ENCODE results near the gene FCRLA. TPM values are rescaled to one million over a fixed set of nuclear protein-coding genes. Genes with fewer than 3 reads are reported as not detected.

FCRLA gene
- polyA plus RNA-seq, 2 donors, result 0.02 to 0.29 TPM

GRCh38 chr1:161730050-161730564 lies 23.1 kb downstream of the FCRLA start:
- H3K4me3 ChIP-seq (ENCODE audit: low read depth in 1 of 2, low read length in 2 of 2), result no peak overlapping the region
- H3K27me3 ChIP-seq (ENCODE audit: control insufficient read depth in 1 of 2, insufficient read depth in 2 of 2, low read length in 2 of 2), result no peaks in the 10 kb centered on the region
- H3K36me3 ChIP-seq (ENCODE audit: control insufficient read depth in 2 of 2, insufficient read depth in 2 of 2, low read length in 1 of 2), result no peaks in the 10 kb centered on the region
- 59 to 60% methylated on average over 6 of the region's 6 CpGs for WGBS, 2 donors
- peaks cover 3 to 4% of the 10 kb centered on the region in 2 donors for H3K4me1 ChIP-seq (ENCODE audit: control insufficient read depth in 2 of 2, insufficient read depth in 2 of 2, low read length in 1 of 2)
- no peaks in the 10 kb centered on the region for H3K9me3 ChIP-seq (ENCODE audit: control insufficient read depth in 2 of 2, insufficient read depth in 1 of 2, low read depth in 1 of 2, low read length in 1 of 2)
- no peak overlapping the region for H3K27ac ChIP-seq (ENCODE audit: low read depth in 2 of 2, low read length in 1 of 2)

GRCh38 chr1:161731241-161731640 lies 24.2 kb downstream of the FCRLA start:
- H3K4me1 ChIP-seq (ENCODE audit: control insufficient read depth in 2 of 2, insufficient read depth in 2 of 2, low read length in 1 of 2), result no peaks in the 10 kb centered on the region
- no peaks in the 10 kb centered on the region for H3K9me3 ChIP-seq (ENCODE audit: control insufficient read depth in 2 of 2, insufficient read depth in 1 of 2, low read depth in 1 of 2, low read length in 1 of 2)
- WGBS, 2 donors, result 78 to 82% methylated on average over 6 of the region's 6 CpGs
- no peak overlapping the region for H3K4me3 ChIP-seq (ENCODE audit: low read depth in 1 of 2, low read length in 2 of 2)
- no peaks in the 10 kb centered on the region for H3K27me3 ChIP-seq (ENCODE audit: control insufficient read depth in 1 of 2, insufficient read depth in 2 of 2, low read length in 2 of 2)
- H3K36me3 ChIP-seq (ENCODE audit: control insufficient read depth in 2 of 2, insufficient read depth in 2 of 2, low read length in 1 of 2), result no peaks in the 10 kb centered on the region
- H3K27ac ChIP-seq (ENCODE audit: low read depth in 2 of 2, low read length in 1 of 2), result no peak overlapping the region

DNA sequence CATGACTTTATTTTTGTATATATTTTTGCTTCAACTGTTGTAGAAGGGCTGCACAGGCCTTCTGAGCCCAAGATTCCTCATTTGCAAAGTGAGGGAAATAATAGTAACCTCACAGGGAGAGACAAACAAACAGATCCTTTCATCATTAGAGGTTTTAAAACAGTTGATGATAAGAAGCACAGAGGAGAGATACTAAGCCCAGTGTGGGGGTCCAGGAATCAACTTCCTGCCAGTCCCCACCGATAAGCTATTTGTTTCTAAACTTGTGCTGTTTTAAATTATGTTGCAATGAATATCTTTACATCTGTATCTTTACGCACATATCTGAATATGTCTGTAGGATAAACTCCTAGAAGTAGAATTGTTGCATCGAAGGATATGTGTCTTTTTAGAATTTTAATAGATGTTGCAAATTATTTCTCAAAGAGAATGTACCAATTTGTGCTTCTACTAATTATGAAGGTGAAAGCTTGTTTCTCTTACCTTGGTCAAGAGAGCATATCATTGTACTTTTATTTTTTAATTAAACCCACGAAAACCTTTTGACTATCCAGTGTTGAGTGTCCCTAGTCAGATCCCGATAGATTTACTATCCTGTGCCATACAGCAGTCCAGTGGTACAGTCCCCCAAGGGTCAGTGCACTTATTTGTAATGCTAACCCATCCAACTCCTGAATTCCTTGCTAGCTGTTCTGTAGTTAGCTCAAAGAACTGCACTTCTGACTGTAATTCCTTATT lies 25.1 kb downstream of the FCRLA start:
- 76 to 85% methylated on average over 5 of the region's 5 CpGs for WGBS, 2 donors
- Histone ChIP-seq H3K4me1 (ENCODE audit: control insufficient read depth in 2 of 2, insufficient read depth in 2 of 2, low read length in 1 of 2) (no peaks in the 10 kb centered on the region), H3K27me3 (ENCODE audit: control insufficient read depth in 1 of 2, insufficient read depth in 2 of 2, low read length in 2 of 2) (no peaks in the 10 kb centered on the region), H3K4me3 (ENCODE audit: low read depth in 1 of 2, low read length in 2 of 2) (no peak overlapping the region), H3K27ac (ENCODE audit: low read depth in 2 of 2, low read length in 1 of 2) (no peak overlapping the region), H3K36me3 (ENCODE audit: control insufficient read depth in 2 of 2, insufficient read depth in 2 of 2, low read length in 1 of 2) (no peaks in the 10 kb centered on the region), H3K9me3 (ENCODE audit: control insufficient read depth in 2 of 2, insufficient read depth in 1 of 2, low read depth in 1 of 2, low read length in 1 of 2) (no peaks in the 10 kb centered on the region)

DNA sequence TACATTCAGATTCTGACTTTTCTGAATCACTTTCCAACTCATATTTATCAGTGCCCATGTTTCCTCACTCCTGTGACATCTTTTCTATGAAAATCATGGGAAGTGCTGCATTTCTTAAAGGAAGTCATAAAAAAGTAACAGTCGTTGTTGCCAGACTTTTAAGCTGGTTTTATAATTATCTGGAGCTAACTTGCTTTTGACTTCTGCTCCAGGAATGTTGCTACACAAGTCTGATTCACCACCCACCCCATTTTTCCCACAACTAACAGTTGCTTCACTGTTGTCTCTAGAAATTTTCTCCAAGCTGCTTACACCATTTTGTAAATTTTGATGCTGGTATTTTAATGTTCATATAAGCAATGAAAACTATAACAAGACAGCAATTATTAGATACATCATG lies 26.5 kb downstream of the FCRLA start:
- no peaks in the 10 kb centered on the region for H3K27me3 ChIP-seq (ENCODE audit: control insufficient read depth in 1 of 2, insufficient read depth in 2 of 2, low read length in 2 of 2)
- H3K4me3 ChIP-seq (ENCODE audit: low read depth in 1 of 2, low read length in 2 of 2), result no peak overlapping the region
- H3K9me3 ChIP-seq (ENCODE audit: control insufficient read depth in 2 of 2, insufficient read depth in 1 of 2, low read depth in 1 of 2, low read length in 1 of 2), result no peaks in the 10 kb centered on the region
- no peaks in the 10 kb centered on the region for H3K36me3 ChIP-seq (ENCODE audit: control insufficient read depth in 2 of 2, insufficient read depth in 2 of 2, low read length in 1 of 2)
- no peak overlapping the region for H3K27ac ChIP-seq (ENCODE audit: low read depth in 2 of 2, low read length in 1 of 2)
- WGBS, 2 donors, result 9 to 17% methylated on average over 1 of the region's 1 CpG
- H3K4me1 ChIP-seq (ENCODE audit: control insufficient read depth in 2 of 2, insufficient read depth in 2 of 2, low read length in 1 of 2), result no peaks in the 10 kb centered on the region

DNA sequence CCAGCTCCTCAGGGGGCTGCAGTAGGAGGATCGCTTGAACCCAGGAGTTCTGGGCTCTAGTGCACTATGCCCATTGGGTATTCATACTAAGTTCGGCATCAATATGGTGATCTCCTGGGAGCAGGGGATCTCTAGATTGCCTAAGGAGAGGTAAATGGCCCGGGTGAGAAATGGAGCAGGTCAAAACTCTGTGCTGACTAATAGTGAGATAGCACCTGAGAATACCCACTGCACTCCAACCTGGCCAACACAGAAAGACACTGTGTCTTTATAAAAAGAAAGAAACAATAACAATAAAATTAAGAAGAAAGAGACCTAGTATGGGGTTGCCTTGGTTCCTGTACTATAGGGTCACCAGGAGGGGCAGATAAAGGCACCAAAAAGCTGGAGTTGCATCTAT lies 28.8 kb downstream of the FCRLA start:
- no peak overlapping the region for H3K4me3 ChIP-seq (ENCODE audit: low read depth in 1 of 2, low read length in 2 of 2)
- no peaks in the 10 kb centered on the region for H3K27me3 ChIP-seq (ENCODE audit: control insufficient read depth in 1 of 2, insufficient read depth in 2 of 2, low read length in 2 of 2)
- H3K4me1 ChIP-seq (ENCODE audit: control insufficient read depth in 2 of 2, insufficient read depth in 2 of 2, low read length in 1 of 2), result no peaks in the 10 kb centered on the region
- H3K9me3 ChIP-seq (ENCODE audit: control insufficient read depth in 2 of 2, insufficient read depth in 1 of 2, low read depth in 1 of 2, low read length in 1 of 2), result no peaks in the 10 kb centered on the region
- no peaks in the 10 kb centered on the region for H3K36me3 ChIP-seq (ENCODE audit: control insufficient read depth in 2 of 2, insufficient read depth in 2 of 2, low read length in 1 of 2)
- WGBS, 2 donors, result 87 to 92% methylated on average over 3 of the region's 3 CpGs
- H3K27ac ChIP-seq (ENCODE audit: low read depth in 2 of 2, low read length in 1 of 2), result no peak overlapping the region

DNA sequence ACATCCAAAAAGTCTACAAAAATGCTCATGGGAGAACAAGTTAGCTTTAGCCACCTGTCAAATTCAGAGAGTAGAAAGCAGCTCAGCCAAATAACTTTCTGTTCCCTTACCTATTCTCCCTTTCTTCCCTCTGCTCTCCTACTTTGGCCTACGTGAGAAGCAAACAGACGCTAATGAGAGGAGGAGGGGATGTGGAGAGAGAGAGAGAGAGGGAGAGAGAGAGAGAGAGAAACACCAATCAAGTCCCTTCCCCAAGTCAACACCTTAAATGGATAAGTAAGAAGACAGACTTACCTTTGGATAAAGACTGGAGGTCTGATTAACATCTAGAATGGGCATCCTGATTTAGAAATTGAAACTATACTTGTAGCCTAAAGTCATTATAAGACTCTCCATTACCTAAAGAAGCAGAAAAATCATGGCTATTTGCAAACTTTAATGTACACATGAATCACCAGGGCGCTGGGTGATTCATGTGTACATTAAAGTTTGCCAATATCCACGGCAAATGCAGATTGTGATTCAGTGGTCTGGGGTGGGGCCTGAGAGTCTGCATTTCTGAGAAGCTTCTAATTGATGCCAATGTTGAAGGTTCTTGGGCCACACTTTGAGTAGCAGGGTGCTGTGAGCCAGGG lies 29.4 kb downstream of the FCRLA start:
- H3K4me3 ChIP-seq (ENCODE audit: low read depth in 1 of 2, low read length in 2 of 2), result no peak overlapping the region
- no peaks in the 10 kb centered on the region for H3K27me3 ChIP-seq (ENCODE audit: control insufficient read depth in 1 of 2, insufficient read depth in 2 of 2, low read length in 2 of 2)
- 46 to 61% methylated on average over 4 of the region's 4 CpGs for WGBS, 2 donors
- no peaks in the 10 kb centered on the region for H3K4me1 ChIP-seq (ENCODE audit: control insufficient read depth in 2 of 2, insufficient read depth in 2 of 2, low read length in 1 of 2)
- H3K27ac ChIP-seq (ENCODE audit: low read depth in 2 of 2, low read length in 1 of 2), result peak overlapping the region in 1 of 2 donors; percentile 26
- H3K9me3 ChIP-seq (ENCODE audit: control insufficient read depth in 2 of 2, insufficient read depth in 1 of 2, low read depth in 1 of 2, low read length in 1 of 2), result no peaks in the 10 kb centered on the region
- no peaks in the 10 kb centered on the region for H3K36me3 ChIP-seq (ENCODE audit: control insufficient read depth in 2 of 2, insufficient read depth in 2 of 2, low read length in 1 of 2)

DNA sequence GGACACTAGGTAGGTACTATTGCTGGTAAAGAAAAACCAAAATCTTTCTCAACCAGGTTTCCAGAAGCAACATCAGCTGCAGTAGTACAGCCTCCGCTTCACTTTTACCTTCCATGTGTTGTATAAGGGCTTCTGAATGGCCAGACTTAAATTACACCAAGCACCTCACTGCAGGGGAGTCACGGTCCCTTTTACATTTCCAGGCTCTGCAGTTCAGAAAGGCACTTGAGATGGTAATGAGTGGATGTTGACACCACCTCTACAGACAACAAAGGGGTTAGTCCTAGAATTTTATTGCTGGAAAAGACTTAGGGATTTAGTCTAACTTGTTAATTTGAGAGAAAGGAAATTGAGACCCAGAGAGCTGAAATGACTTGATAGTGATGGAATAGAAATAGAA lies 30.6 kb downstream of the FCRLA start:
- Histone ChIP-seq H3K36me3 (ENCODE audit: control insufficient read depth in 2 of 2, insufficient read depth in 2 of 2, low read length in 1 of 2) (no peaks in the 10 kb centered on the region), H3K9me3 (ENCODE audit: control insufficient read depth in 2 of 2, insufficient read depth in 1 of 2, low read depth in 1 of 2, low read length in 1 of 2) (no peaks in the 10 kb centered on the region), H3K27ac (ENCODE audit: low read depth in 2 of 2, low read length in 1 of 2) (no peak overlapping the region), H3K27me3 (ENCODE audit: control insufficient read depth in 1 of 2, insufficient read depth in 2 of 2, low read length in 2 of 2) (no peaks in the 10 kb centered on the region), H3K4me1 (ENCODE audit: control insufficient read depth in 2 of 2, insufficient read depth in 2 of 2, low read length in 1 of 2) (no peaks in the 10 kb centered on the region), H3K4me3 (ENCODE audit: low read depth in 1 of 2, low read length in 2 of 2) (no peak overlapping the region)
- 72 to 80% methylated on average over 2 of the region's 2 CpGs for WGBS, 2 donors

DNA sequence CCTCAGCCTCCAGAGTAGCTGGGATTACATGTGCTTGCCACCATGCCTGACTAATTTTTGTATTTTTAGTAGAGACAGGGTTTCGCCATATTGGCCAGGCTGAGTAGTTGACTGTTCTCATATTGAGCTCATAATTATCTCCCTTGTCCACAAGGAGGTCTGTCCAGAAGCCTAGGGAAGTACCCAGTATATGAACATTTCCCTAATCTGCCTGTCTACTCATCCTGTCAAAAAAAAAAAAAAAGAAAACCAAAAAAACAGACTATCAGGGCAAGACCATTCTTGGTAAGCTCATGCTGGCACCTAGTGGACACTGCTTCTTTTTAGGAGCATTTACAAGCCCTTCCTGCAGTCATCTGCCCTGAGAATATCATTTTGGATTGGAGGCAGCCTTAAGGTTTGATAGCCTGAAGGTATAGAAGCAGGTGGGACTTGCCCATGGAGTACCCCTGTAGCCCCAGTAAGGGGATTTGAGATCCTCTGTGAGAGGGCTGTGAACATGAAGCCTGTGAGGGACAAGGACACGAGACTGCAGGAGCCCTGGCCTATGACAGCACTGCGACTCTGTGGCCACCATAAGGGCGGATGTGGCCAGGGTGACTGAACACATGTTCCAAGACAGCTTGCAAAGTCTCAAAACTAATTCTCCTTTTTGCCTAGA lies 31.7 kb downstream of the FCRLA start:
- no peaks in the 10 kb centered on the region for H3K27me3 ChIP-seq (ENCODE audit: control insufficient read depth in 1 of 2, insufficient read depth in 2 of 2, low read length in 2 of 2)
- no peaks in the 10 kb centered on the region for H3K9me3 ChIP-seq (ENCODE audit: control insufficient read depth in 2 of 2, insufficient read depth in 1 of 2, low read depth in 1 of 2, low read length in 1 of 2)
- H3K36me3 ChIP-seq (ENCODE audit: control insufficient read depth in 2 of 2, insufficient read depth in 2 of 2, low read length in 1 of 2), result no peaks in the 10 kb centered on the region
- no peak overlapping the region for H3K4me3 ChIP-seq (ENCODE audit: low read depth in 1 of 2, low read length in 2 of 2)
- no peaks in the 10 kb centered on the region for H3K4me1 ChIP-seq (ENCODE audit: control insufficient read depth in 2 of 2, insufficient read depth in 2 of 2, low read length in 1 of 2)
- no peak overlapping the region for H3K27ac ChIP-seq (ENCODE audit: low read depth in 2 of 2, low read length in 1 of 2)
- WGBS, 2 donors, result 80 to 82% methylated on average over 4 of the region's 4 CpGs

- WGBS, 2 donors, result 62 to 66% methylated on average over 8 of the region's 8 CpGs
- Histone ChIP-seq H3K36me3 (ENCODE audit: control insufficient read depth in 2 of 2, insufficient read depth in 2 of 2, low read length in 1 of 2) (no peaks in the 10 kb centered on the region), H3K9me3 (ENCODE audit: control insufficient read depth in 2 of 2, insufficient read depth in 1 of 2, low read depth in 1 of 2, low read length in 1 of 2) (no peaks in the 10 kb centered on the region), H3K4me3 (ENCODE audit: low read depth in 1 of 2, low read length in 2 of 2) (no peak overlapping the region), H3K27ac (ENCODE audit: low read depth in 2 of 2, low read length in 1 of 2) (no peak overlapping the region), H3K4me1 (ENCODE audit: control insufficient read depth in 2 of 2, insufficient read depth in 2 of 2, low read length in 1 of 2) (no peaks in the 10 kb centered on the region), H3K27me3 (ENCODE audit: control insufficient read depth in 1 of 2, insufficient read depth in 2 of 2, low read length in 2 of 2) (no peaks in the 10 kb centered on the region)
Observed at GRCh38 chr1:161739865-161740566, 33.0 kb downstream of the FCRLA start.

Data from esophagus (tissue), 2 donors.